Motor neuron (in vitro differentiated cells): ENCODE results near the gene ZNF362. TPM values are rescaled to one million over a fixed set of nuclear protein-coding genes. Genes with fewer than 3 reads are reported as not detected.

Experiments used
- ATAC-seq, 8 experiments: fragments of 200-7000 bp; cut with Tn5 transposase; replicated peaks in 6 of 8; 2 replicates each; pipeline ENCODE4 v1.8.0; 2021; ENCODE audit warnings: mild to moderate bottlenecking in 8 of 8, moderate library complexity in 8 of 8
- H3K27ac ChIP-seq, 2 donors: fragments of 250-450 bp; sonication (Bioruptor Pico); 2 replicates each; pipeline ENCODE4 v1.9.0; 2021; ENCODE audit warnings: antibody characterized with exemption in 2 of 2, mild to moderate bottlenecking in 2 of 2, moderate library complexity in 1 of 2
- H3K4me1 ChIP-seq, 2 donors: fragments of 250-450 bp; sonication (Bioruptor Pico); replicated peaks in 1 of 2; 2 replicates each; pipeline ENCODE4 v1.6.1; 2021; ENCODE audit warnings: antibody characterized with exemption in 2 of 2, mild to moderate bottlenecking in 2 of 2, moderate library complexity in 1 of 2
- H3K4me3 ChIP-seq, 5 donors: fragments of 250-450 bp; sonication (Bioruptor Pico); 2 replicates each; pipeline ENCODE4 v1.9.0; 2021; ENCODE audit warnings: antibody characterized with exemption in 5 of 5, mild to moderate bottlenecking in 5 of 5, moderate library complexity in 4 of 5
- WGBS, 10 experiments: fragments of 450-650 bp; shearing (Covaris generic); methylation state at CpG; one replicate each; pipeline ENCODE4 v1.0.0; 2022; 5-methylcytosine and 5-hydroxymethylcytosine counted together
- in situ Hi-C, 9 experiments: fragments of 400-800 bp; cut with MboI; loops; one replicate each; pipeline ENCODE4 v1.15.0; 2021; ENCODE audit warnings: low sequenced_read_pairs in 9 of 9, low pct_unique_long_range_greater_than_20kb in 2 of 9; ENCODE audit not compliant: unreplicated experiment in 9 of 9
- total RNA-seq, 8 experiments: library from RNA; unstranded; fragments of 300-600 nt; gene quantifications; 2 replicates each; pipeline versions ENCODE4 v1.2.3 to v1.2.4, GENCODE V29; 2022

Gene ZNF362
- total RNA-seq, 8 experiments from 2014 or later = 4.4 to 31.7 (median 25.3) TPM

DNA sequence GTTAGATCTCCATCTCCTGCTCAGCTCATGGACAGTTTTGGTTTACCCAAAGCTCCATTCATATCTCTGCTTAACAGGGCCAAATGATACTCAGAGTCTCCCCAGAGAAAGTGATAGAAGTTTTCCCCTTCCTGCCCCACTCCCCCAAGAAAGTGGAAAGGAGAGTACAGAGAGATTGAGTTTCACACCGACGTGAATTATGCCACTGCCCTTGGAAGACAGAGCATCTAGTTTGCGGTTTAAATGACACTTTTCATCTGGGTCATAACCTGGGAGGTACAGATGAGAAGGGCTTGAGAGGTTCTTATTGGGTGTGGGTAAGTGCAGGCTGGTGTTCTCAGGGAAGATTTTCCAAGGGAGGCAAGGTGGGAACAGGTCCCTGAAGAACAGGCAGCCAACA, 6.9 kb upstream of the ZNF362 start:
- in situ Hi-C loops = no loop called here
- Histone ChIP-seq H3K4me1 (no peaks in the 10 kb centered on the region), H3K4me3 (no peak overlapping the region), H3K27ac (no peak overlapping the region)
- no peak for ATAC-seq
- WGBS, 10 experiments = 38 to 100% (median 83%) methylated on average over 1 to 3 of the region's 3 CpGs; no CpG with 5 or more reads in 3 of the 10 experiments

DNA sequence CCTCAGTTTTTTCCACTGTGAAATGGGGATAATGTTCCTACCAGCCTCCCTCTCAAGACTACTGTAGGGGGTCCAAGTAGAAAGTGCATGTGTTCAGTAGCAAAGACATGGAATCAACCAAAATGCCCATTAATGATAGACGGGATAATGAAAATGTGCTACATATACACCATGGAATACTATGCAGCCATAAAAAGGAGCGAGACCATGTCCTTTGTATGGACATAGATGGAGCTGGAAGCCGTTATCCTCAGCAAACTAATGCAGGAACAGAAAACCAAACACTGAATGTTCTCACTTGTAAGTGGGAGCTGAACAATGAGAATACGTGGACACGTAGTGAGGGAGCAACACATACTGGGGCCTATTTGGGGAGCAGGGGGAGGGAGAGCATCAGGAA, 6.1 kb upstream of the ZNF362 start:
- no peak for ATAC-seq
- Histone ChIP-seq H3K4me3 (no peak overlapping the region), H3K27ac (no peak overlapping the region), H3K4me1 (no peaks in the 10 kb centered on the region)
- WGBS, 10 experiments = 13 to 100% (median 67%) methylated on average over 2 to 5 of the region's 5 CpGs
- in situ Hi-C loops = loop anchor here in 1 of 9 experiments (25.0 kb wide), 1 partner anchor 88 kb away; no protein-coding TSS in a partner anchor

DNA sequence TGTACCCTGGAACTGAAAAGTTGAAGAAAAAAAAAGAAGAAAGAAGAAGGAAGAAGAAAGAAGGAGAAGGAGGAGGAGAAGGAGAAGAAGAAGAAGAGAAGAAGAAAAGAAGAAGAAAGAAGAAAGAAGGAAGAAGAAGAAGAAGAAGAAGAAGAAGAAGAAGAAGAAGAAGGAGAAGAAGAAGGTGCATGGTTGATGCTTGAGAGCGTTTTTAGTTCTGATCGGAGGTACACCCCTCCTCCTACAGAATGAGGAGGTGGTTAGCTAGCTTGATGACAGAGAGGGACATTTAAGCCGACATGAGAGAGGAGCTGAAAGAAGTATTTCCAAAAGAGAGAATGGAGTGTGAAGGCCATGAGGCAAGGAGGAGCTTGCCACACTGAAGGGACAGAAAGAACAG, 5.6 kb upstream of the ZNF362 start:
- in situ Hi-C loops = loop anchor here in 1 of 9 experiments (25.0 kb wide), 1 partner anchor 88 kb away; no protein-coding TSS in a partner anchor
- H3K4me3 ChIP-seq = no peak overlapping the region
- 0 to 81% (median 73%) methylated on average over 1 to 3 of the region's 3 CpGs for WGBS, 10 experiments
- no peak for ATAC-seq
- H3K4me1 ChIP-seq = no peaks in the 10 kb centered on the region
- H3K27ac ChIP-seq = no peak overlapping the region

DNA sequence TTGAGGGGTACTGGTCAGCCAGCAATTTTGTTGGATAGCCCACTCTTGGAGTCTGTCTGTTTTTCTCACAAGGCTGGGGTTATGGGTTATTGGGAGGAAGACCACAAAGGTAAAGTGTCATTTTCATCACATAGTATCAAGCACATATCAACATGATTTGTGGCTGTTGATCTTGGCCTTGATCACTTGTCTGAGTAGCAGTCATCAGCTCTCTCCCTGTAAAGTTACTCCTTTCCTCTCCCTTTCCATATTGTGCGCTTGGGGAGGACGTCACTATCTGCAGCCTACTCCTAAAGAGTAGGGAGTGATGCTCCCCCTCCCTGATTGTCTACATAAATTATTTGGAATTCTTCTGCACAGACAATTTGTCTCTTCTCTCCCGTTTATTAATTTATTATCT, 1.8 kb upstream of the ZNF362 start:
- peaks cover 18% of the 10 kb centered on the region in 2 donors for H3K4me1 ChIP-seq
- no peak for ATAC-seq
- no peak overlapping the region for H3K27ac ChIP-seq
- in situ Hi-C loops = loop anchor here in 1 of 9 experiments (25.0 kb wide), 1 partner anchor 92 kb away; no protein-coding TSS in a partner anchor
- WGBS, 10 experiments = 25 to 100% (median 89%) methylated on average over 1 to 3 of the region's 3 CpGs; no CpG with 5 or more reads in 1 of the 10 experiments
- no peak overlapping the region for H3K4me3 ChIP-seq

DNA sequence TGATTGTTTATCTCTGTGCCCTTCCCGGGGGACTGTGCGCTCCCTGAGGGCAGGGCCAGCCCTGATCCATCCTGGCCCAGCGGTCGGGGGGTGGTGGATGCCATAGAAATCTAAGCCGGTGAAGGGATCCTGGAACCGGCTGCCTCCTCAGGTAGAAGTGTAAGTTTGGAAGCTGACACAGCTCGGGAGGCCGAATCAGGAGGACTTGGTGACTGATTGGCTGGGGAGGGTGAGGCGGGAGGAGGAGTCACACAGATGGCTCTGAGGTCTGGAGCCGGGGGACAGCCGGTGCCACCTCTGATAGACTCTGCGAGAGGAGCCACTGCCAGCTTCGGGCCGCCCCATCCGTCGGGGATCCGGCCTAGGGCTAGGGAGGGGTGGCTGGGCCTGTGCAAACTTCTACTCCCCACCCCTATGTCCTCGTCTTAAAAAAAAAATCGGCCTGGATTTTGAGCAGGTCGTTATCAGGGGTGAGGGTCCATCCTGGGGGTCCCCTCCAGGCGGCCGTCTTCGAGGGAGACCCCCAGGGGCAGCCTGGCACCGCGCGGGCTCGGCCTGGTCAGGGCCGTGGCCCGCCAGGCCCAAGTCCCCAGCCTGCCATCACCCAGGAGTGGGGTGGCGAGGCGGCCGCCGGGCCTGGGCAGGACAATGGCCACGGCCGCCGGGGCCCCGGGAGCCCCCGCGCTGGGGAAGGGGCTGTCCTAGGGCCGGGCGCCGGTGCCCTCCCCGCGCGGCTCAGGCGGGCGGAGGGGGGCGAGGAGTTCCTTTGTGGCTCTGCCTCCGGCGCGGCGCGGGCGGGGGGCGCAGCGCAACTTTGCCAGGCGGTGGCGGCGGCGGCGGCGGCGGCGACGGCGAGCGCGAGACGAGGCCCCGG, 708 bp upstream of the ZNF362 start:
- H3K27ac ChIP-seq = peak overlapping the region; percentile 74 to 84
- H3K4me3 ChIP-seq = peak overlapping the region; percentile 52 to 90 (median 89)
- in situ Hi-C loops = loop anchor here in 1 of 9 experiments (25.0 kb wide), 1 partner anchor 93 kb away; no protein-coding TSS in a partner anchor
- H3K4me1 ChIP-seq = peaks cover 18 to 21% of the 10 kb centered on the region in 2 donors
- peak; percentile 34 to 60 (median 52) for ATAC-seq
- 33 to 85% (median 68%) methylated on average over 5 to 15 of the region's 70 CpGs; no CpG with 5 or more reads in 6 of the 10 experiments for WGBS, 10 experiments

DNA sequence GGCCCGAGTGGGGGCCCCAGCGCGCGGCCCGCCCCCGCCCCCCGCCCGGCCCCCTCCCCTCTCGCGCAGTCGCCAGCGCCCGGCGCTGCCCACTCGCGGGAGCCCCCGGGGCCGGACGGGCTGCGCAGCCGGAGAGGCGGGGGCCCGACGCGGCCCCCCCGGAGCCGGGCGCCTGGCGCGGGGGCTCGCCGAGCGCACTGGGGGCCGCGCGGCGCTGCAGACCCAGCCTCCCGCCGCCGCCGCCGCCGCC, 146 bp upstream of the ZNF362 start:
- Histone ChIP-seq H3K4me3 (peak overlapping the region; percentile 52 to 90 (median 89)), H3K4me1 (peaks cover 21 to 27% of the 10 kb centered on the region in 2 donors), H3K27ac (peak overlapping the region; percentile 74 to 84)
- no CpG with 5 or more reads among the region's 43 CpGs for WGBS, 10 experiments
- in situ Hi-C loops = loop anchor here in 1 of 9 experiments (25.0 kb wide), 1 partner anchor 94 kb away; no protein-coding TSS in a partner anchor
- ATAC-seq = peak in 1 of 8 experiments; percentile 10

DNA sequence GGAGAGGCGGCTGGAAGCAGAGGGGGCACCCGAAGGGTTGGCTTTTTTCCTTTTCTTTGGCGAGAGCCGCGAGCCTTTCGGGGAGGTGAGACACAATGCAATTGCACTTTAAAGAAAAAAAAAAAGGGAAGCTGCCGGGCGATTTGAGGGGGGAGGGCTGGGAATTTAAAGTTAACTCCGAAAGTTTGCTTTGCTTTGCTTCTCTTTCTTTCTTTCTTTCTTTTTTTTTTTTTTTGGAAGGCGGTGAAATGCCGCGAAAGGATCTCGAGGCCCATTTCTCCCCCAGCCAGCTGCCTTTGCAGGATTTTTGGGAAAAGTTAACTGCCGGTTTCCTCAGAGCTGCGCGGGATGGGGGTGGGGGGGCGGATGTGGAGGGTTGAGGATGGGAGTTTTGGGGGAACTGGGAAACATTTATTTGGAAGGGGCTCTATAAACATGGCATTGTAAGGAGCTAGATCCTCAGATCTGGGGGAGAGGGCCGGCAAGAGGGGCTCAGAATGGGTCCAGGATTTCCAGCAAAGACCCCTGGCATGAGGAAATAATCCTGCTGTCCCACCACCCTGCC, 997 bp downstream of the ZNF362 start:
- peak overlapping the region; percentile 74 to 84 for H3K27ac ChIP-seq
- in situ Hi-C loops = loop anchor here in 1 of 9 experiments (25.0 kb wide), 1 partner anchor 95 kb away; no protein-coding TSS in a partner anchor

DNA sequence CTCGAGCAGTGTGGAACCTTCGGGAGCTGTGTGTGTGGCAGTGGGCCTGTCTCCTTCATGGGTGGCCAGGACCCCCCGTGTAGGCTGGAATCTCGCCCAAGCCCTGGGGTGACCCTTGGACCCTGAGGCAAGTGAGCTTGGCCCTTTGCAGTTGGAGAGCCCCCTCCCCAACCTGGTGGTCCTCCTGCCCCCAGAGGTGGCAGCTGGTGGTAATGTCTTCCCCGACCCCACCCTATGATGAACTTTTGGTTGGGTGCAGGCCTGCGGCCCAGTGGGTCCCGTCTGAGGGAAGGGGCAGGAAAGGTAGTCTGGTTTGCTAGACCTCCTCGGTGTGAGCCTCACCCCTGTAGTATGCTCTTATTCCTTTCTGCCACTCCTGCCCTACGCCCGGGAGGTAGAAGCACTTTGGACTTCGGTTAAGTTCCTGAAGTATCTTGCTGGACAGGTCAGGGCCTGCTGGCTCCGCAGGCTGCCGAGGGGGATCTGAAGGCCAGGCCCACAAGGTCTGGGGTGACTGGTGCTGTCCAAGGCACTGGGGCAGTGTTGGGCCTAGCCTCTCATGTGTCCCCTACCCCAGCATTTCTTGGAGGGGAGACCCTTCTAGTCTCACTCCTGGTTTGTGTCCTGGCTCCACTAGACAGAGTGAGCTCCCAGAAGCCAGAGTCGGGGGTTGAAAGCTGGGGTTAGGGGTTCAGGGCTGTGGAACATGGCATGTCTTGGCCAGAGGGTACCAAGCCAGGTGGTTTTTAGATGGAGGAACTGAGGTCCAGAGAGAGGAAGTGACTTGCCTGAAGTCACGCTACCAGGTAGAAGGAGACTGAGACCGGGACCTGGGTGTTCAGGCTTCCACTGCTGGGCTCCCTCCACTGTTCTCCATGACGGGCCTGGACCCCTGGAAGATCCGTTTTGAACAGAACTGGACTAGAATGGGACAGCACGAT, 1.8 kb downstream of the ZNF362 start:
- H3K4me1 ChIP-seq = peaks cover 26 to 28% of the 10 kb centered on the region in 2 donors
- ATAC-seq = no peak
- H3K4me3 ChIP-seq = peak overlapping the region; percentile 52 to 90 (median 89)
- in situ Hi-C loops = loop anchor here in 1 of 9 experiments (25.0 kb wide), 1 partner anchor 96 kb away; no protein-coding TSS in a partner anchor
- WGBS, 10 experiments = 45 to 94% (median 60%) methylated on average over 1 to 12 of the region's 19 CpGs; no CpG with 5 or more reads in 2 of the 10 experiments
- peak overlapping the region in 1 of 2 donors; percentile 84 for H3K27ac ChIP-seq

More for the DNA sequence above, 997 bp downstream of the ZNF362 start:
- Histone ChIP-seq H3K4me3 (peak overlapping the region; percentile 52 to 90 (median 89)), H3K4me1 (peaks cover 26 to 28% of the 10 kb centered on the region in 2 donors)
- no peak for ATAC-seq
- 0 to 6% (median 0%) methylated on average over 1 to 15 of the region's 18 CpGs for WGBS, 10 experiments

DNA sequence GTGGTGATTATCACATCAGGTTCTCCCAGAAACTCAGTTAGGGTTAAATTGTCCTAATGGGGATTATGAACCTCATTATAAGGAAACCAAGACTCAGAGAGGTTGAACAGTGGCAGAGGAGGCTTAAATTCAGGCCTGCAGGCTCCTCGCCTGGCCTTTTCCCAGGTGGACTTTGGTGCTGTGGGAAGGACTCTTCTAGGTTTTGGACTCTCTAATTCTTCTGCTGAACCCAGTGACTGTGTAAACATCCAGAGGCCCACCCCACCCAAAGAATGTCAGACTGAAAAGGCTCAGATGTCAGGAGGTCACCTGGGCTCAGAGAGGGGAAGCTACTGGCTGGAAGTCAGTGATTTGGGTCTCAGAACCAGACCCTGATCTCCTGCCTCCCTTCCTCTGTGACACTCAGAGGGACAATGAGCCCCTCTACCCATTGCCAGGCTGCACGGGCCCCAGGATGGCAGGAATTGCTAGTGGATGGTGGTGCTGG, 2.5 kb downstream of the ZNF362 start:
- no peak for ATAC-seq
- in situ Hi-C loops = loop anchor here in 1 of 9 experiments (25.0 kb wide), 1 partner anchor 97 kb away; no protein-coding TSS in a partner anchor
- Histone ChIP-seq H3K4me3 (no peak overlapping the region), H3K4me1 (peaks cover 26 to 28% of the 10 kb centered on the region in 2 donors), H3K27ac (no peak overlapping the region)
- WGBS, 10 experiments = 80 to 100% (median 96%) methylated on average over 1 to 2 of the region's 2 CpGs; no CpG with 5 or more reads in 4 of the 10 experiments

DNA sequence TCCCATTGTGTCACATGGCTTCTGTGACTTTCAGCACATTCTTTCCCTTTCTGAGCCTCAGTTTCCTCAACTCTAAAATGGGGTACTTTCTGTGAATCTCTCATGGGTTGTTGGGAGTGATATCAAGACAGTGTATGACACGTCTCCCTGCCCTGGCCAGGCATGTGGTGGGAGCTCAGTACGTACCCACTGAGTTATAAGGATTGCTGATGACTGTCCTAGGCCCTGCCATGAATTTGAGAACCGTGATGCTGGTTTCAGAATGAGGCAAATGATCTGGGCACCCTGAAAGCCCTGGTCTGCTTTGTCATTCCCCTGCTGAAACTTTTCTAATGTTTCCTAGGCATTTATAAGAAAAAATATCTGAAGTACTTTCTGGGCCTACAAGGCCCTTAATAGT, 3.6 kb downstream of the ZNF362 start:
- in situ Hi-C loops = loop anchor here in 1 of 9 experiments (25.0 kb wide), 1 partner anchor 98 kb away; no protein-coding TSS in a partner anchor
- H3K27ac ChIP-seq = no peak overlapping the region
- ATAC-seq = no peak
- H3K4me3 ChIP-seq = no peak overlapping the region
- whole genome bisulfite sequencing, 10 experiments = 92 to 100% (median 97%) methylated on average over 1 to 3 of the region's 3 CpGs; no CpG with 5 or more reads in 7 of the 10 experiments
- H3K4me1 ChIP-seq = peaks cover 26 to 28% of the 10 kb centered on the region in 2 donors

DNA sequence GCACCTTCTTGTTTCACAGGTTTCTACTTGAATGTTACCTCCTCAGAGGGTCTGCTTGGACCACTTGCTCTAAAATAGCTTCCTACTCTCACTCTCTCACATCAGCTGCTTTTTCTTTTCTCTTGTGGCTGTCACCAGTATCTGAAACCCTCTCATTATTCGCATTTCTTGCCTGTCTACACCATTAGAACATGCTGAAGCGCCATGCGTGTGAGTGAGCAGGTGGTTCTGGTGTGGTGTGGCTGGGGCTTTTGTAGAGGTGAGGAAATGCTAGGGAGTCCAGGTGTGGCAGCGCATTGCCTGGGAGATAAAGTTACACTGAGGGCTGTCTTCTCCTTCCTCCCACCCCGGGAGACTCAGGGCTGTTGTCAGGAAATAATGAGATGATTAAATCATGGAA, 4.1 kb downstream of the ZNF362 start:
- WGBS, 10 experiments = 50 to 95% (median 92%) methylated on average over 1 to 5 of the region's 5 CpGs; no CpG with 5 or more reads in 4 of the 10 experiments
- H3K27ac ChIP-seq = no peak overlapping the region
- peaks cover 26 to 28% of the 10 kb centered on the region in 2 donors for H3K4me1 ChIP-seq
- no peak for ATAC-seq
- in situ Hi-C loops = loop anchor here in 1 of 9 experiments (25.0 kb wide), 1 partner anchor 98 kb away; no protein-coding TSS in a partner anchor
- H3K4me3 ChIP-seq = no peak overlapping the region

DNA sequence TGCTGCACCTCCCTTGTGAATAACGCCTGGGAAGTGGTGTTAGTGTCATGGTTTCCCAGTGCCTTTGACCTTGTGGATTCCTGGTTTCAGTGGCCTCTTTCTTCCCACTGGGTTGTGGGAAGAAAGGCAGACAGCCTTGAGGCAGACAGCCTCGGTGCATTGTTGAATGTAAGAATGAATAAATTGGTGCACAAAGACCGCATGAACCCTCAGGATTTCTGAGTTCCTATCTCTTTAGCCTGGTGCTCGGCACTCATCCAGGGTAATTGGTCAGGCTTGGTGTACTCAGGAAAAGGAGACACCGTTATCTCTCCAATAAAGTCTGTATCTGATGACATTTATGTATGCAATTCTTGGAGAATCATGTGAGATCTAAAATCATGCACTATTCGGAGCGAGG, 5.1 kb downstream of the ZNF362 start:
- Histone ChIP-seq H3K27ac (no peak overlapping the region), H3K4me1 (peaks cover 26 to 28% of the 10 kb centered on the region in 2 donors), H3K4me3 (no peak overlapping the region)
- in situ Hi-C loops = loop anchor here in 1 of 9 experiments (25.0 kb wide), 1 partner anchor 99 kb away; no protein-coding TSS in a partner anchor
- WGBS, 10 experiments = 47 to 91% (median 86%) methylated on average over 2 to 6 of the region's 7 CpGs; no CpG with 5 or more reads in 2 of the 10 experiments
- ATAC-seq = no peak
